Left ventricle myocardium superior (tissue), 1 donor: ENCODE measurements around the gene LGR4. TPM values are rescaled to one million over a fixed set of nuclear protein-coding genes. Genes with fewer than 3 reads are reported as not detected.

Experiments used
- ATAC-seq: fragments of 200-7000 bp; cut with Tn5 transposase; one replicate; pipeline ENCODE4 v1.9.1; 2020; ENCODE audit warnings: mild to moderate bottlenecking, moderate library complexity
- DNase-seq: peaks from one replicate; pipeline ENCODE4 v3.0.0-alpha.2; 2020
- intact Hi-C: fragments of 100-400 bp; cut with micrococcal nuclease; formaldehyde crosslinking; loops from one replicate; pipeline ENCODE4 v1.11.0; 2022
- total RNA-seq: library from RNA; stranded (reverse); fragmentation: NEBNext Ultra II Directional; extraction: Animal tissue kit (Norgen Biotek cat#: 25700); gene quantifications from one replicate; pipeline ENCODE4 v1.2.1, GENCODE V29; 2021
- donor health status: DM: no; HTN: yes; CAD: no; lungs with severe emphysema.

The LGR4 gene
- total RNA-seq, 1 donor from 2014 or later: 43.5 TPM

- no peak for ATAC-seq
- intact Hi-C loops: loop anchor here (10.0 kb wide), 1 partner anchor 94 kb away; no protein-coding TSS in a partner anchor
- no peak for DNase-seq
Observed at GRCh38 chr11:27370374-27370773, 102.2 kb downstream of the LGR4 start.

DNA sequence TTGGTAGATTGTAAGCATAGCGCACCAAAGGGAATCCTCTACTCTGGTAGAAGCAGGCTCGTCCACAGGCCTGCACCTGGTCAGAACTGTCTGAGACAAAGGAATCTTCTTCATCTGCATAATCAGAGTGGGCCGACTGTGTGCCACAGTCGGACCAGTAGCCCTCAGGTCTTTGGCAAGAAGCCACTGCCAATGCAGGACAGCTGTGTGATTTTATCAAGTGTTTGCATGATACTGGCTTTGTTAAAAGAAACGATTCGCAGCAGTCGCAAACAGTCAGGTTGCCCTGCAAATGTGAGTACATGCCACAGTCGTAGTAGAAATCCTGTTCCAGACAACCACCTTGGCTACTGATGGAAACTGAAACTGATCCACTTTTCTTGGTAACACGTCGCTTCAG is 104.7 kb downstream of the LGR4 start:
- intact Hi-C loops: no loop called here
- no peak for DNase-seq
- ATAC-seq: no peak

DNA sequence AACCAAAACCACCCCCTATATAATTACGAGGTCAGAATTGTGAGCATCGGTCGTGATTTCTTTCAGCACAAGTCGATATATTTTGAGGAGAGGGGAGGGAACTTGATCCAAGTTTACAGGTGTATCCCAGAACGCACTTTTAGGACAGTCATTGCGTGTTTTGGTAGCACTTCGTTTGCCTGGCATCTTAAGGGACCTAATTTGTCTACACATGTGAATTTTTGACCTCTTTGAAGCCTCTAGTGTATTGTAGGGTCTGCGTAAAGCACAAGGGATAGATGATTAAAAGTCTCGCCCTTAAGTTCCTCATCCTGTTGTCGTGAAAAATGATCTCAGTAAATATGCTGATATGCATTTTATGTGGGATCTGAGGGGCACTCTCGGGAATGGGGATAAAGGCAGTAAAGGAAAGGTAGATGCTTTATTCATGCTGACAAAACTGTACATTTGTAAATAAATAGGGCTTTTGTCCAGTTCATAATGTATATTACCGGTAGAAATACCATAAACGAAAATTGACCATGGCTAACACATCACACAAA is 108.9 kb downstream of the LGR4 start:
- ATAC-seq (no peak), DNase-seq (no peak)
- intact Hi-C loops: no loop called here

- intact Hi-C loops: no loop called here
- peak; percentile 96 for DNase-seq
- peak; percentile 100 for ATAC-seq
Observed at GRCh38 chr11:27362749-27363575, 109.6 kb downstream of the LGR4 start, which contains the start of gene CCDC34. CCDC34 (minus strand) TSS chr11:27363215; CDS start chr11:27363194, 21 bp downstream.

DNA sequence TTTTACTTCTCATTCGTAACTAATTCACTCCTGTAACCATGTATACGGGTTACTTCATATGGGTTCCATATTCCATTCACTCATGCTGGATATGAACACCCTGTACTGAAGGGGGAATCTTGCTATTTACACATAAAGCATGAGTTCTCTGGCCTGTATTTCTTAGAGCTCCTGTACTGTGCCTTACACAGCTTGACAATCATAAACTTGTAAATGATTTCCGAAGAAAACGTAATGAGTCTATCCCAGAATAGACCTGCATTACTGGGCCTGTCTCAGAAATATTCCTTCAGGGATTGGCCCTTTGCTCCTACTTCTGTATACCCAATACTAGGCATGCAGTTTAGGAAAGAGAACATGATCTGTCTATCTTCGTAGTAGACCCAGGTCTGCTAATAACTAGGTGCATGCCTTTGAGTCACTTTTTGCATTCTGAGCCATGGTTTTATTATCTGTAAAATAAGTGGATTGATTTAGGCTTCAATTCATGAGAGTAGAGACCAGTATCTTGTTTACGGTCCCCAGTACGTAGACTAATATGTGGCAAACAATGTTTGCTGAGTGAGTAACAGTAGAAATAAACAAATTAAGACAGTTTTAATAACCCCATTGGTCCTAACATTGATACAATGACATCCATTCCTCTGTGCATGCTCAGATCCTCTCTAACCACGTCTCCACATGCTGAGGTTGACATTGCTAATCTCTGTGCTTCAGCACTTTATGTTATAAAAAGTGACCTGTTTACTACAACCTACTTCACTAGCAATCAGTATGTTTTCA is 110.8 kb downstream of the LGR4 start:
- ATAC-seq: no peak
- intact Hi-C loops: no loop called here
- no peak for DNase-seq

- intact Hi-C loops: no loop called here
- ATAC-seq (no peak), DNase-seq (no peak)
Observed at GRCh38 chr11:27358296-27358695, 114.3 kb downstream of the LGR4 start.

GRCh38 chr11:27357250-27357649 is 115.3 kb downstream of the LGR4 start:
- ATAC-seq (no peak), DNase-seq (no peak)
- intact Hi-C loops: no loop called here

GRCh38 chr11:27356624-27357222 is 115.9 kb downstream of the LGR4 start:
- ATAC-seq (no peak), DNase-seq (no peak)
- intact Hi-C loops: no loop called here

DNA sequence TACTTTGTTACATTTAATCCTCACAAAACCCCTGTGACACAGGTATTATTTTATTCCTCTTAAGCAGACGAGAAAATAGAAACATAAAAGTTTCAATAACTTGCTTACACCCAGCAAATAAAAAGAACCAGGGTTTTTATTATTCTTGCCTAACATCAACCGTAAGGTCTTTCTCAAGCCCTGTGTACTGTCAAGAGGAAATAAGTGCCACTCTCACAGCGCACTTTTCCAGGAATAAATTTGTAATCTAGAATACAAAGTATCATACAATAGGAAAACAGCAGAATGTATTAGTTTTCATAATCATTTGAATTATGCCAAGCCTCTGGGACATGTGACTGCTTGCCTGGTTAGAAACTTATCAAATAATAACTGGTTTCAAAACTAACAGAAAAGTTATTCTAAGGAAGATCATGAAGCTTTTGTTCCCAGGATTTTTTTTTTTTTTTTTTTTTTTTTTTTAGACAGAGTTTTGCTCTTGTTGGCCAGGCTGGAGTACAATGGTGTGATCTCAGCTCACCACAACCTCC is 117.0 kb downstream of the LGR4 start:
- intact Hi-C loops: no loop called here
- DNase-seq (no peak), ATAC-seq (no peak)

DNA sequence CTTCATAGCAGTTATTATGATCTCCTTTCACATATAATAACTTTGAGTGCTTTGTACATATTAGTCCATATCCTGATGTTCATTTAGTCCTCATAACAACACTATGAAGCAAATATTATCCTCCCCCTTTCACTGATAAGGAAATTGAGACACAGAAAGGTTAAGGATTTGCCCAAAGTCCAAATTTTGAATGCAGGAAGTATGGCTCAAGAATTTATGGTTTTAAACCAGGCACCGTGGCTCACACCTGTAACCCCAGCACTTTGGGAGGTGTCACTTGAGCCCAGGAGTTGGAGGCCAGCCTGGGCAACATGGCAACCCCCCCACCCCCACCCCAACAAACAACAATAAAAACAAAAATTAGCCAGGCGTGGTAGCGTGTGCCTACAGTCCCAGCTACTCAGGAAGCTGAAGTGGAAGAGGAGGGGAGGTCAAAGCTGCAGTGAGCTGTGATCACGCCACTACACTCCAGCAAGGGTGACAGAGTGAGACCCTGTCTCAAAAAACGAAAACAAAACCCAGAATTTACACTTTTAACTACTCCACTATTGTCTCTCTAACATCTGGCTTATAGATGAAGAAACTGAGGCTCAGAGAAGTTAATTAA is 118.1 kb downstream of the LGR4 start:
- ATAC-seq (no peak), DNase-seq (no peak)
- intact Hi-C loops: no loop called here

DNA sequence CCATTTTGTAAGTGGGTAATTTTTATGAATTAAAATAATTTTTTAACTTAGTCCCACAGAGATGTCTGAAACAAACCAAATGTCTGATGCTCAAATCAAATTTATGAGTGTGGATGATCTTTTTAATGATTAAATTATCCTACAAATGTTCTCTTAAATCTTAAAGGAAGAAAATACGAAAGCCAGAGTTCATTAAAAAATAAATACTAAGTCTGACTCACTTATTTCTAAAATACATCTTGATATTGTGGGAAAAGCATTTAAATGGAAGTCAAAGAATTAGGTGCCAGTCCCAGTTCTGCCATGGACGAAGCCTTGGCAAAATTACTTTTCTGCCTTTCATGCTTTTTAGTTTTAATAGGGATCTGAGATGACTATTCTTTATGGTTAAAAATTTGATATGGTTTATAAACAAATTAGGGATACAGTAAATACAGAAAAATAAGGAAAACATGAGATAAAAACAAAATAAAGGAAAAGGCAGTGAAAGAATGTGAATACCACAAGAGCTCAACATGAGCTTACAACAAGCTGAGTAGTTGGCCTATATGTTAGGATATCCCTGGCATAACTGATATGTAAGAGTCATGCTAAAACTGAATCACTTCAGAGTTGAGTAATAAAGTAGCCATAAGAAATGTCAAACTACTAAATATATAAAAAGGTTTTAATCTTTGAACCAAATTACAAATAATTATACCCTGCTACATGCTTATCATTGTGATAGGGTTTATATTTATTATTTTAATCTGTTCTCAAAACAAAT is 118.8 kb downstream of the LGR4 start:
- DNase-seq: no peak

GRCh38 chr11:27352781-27353180 is 119.8 kb downstream of the LGR4 start:
- no peak for ATAC-seq
- DNase-seq: no peak
- intact Hi-C loops: no loop called here

More for the DNA sequence above, 118.8 kb downstream of the LGR4 start:
- ATAC-seq: no peak
- intact Hi-C loops: no loop called here

DNA sequence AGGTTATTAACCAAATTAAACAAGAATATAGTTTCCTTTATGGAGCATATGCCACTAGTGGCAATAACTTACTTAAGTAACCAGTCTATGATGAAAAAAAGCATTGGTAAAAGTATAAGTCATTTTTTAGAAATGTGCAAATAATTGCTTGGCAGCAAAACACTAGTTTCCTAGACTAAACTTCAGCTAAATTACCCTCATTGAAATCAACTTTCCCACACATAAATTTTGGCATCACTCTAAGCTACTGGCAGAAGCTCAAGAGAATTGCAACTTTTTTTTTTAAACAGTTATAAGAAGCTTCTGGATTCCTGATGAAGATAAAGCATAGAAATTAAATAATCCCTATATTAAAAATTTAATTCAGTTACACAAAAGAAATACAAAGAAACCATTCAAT is 122.1 kb downstream of the LGR4 start:
- intact Hi-C loops: no loop called here
- DNase-seq: no peak
- no peak for ATAC-seq

DNA sequence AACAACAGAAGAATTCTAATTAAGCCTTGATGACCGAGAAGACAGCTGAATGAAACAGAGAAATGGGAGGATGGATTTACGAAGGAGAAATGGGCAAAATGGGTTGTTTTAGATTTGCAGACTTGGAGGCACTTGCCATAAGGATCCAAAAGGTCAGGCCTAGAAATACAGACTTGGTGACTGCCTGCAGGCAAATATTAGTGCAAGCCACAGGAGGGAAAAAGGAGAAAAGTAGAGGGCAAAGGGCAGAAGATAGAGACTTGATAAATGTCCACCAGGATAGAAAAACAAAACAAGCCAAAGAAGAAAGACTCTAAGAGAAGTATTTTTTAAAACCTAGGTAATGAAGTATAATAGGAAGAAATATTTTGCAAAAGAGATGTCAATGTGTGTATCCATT is 122.7 kb downstream of the LGR4 start:
- intact Hi-C loops: no loop called here
- ATAC-seq (no peak), DNase-seq (no peak)

DNA sequence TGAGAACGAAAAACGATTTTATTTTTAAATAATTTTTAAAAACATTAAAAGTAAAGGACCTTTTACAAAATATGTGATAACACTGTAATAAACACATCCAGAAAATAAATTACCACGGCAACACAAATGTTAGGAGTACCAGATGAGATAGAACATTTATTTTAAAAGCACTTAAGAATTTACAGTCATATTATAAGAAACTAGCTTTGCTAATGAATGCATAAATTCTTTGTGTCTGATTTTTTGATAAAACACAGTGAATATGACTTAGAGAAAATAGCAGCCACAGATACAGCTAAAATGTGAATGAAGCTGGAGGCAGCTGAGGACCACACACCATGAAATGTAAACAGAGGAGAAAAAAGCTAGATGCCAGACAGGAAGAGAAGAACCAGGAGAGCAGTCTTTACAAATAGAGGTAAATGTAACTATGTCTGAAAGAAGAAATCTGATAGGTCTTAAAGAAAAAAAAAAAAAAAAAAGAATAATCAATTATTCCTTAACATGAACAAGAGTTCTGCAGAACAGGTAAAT is 124.2 kb downstream of the LGR4 start:
- no peak for DNase-seq
- intact Hi-C loops: no loop called here
- ATAC-seq: no peak

GRCh38 chr11:27347359-27348339 is 124.9 kb downstream of the LGR4 start:
- DNase-seq: no peak
- ATAC-seq: no peak
- intact Hi-C loops: no loop called here

GRCh38 chr11:27339941-27340340 is 132.6 kb downstream of the LGR4 start:
- DNase-seq (no peak), ATAC-seq (peak; percentile 99)
- intact Hi-C loops: no loop called here
